ENCODE data around the gene ZMIZ1.

ZMIZ1 gene

GRCh38 chr10:79050896-79051555, 17.7 kb upstream of the ZMIZ1 start:
- no peak for DNase-seq (ENCODE audit: low read depth in 2 of 2, low spot score in 1 of 2)

- DNase-seq (ENCODE audit: low read depth in 2 of 2, low spot score in 1 of 2) = no peak
These were observed 17.0 kb upstream of the ZMIZ1 start for GRCh38 chr10:79051766-79052165.

- DNase-seq (ENCODE audit: low read depth in 2 of 2, low spot score in 1 of 2) = no peak
These were observed 16.3 kb upstream of the ZMIZ1 start for GRCh38 chr10:79052291-79053080.

- DNase-seq (ENCODE audit: low read depth in 2 of 2, low spot score in 1 of 2) = no peak
These were observed 15.7 kb upstream of the ZMIZ1 start for GRCh38 chr10:79053081-79053434.

GRCh38 chr10:79053481-79054202, 15.1 kb upstream of the ZMIZ1 start:
- no peak for DNase-seq (ENCODE audit: low read depth in 2 of 2, low spot score in 1 of 2)

GRCh38 chr10:79054203-79055099, 14.3 kb upstream of the ZMIZ1 start:
- DNase-seq (ENCODE audit: low read depth in 2 of 2, low spot score in 1 of 2) = no peak

GRCh38 chr10:79055100-79055782, 13.5 kb upstream of the ZMIZ1 start:
- no peak for DNase-seq (ENCODE audit: low read depth in 2 of 2, low spot score in 1 of 2)

GRCh38 chr10:79055892-79056291, 12.9 kb upstream of the ZMIZ1 start:
- no peak for DNase-seq (ENCODE audit: low read depth in 2 of 2, low spot score in 1 of 2)

- no peak for DNase-seq (ENCODE audit: low read depth in 2 of 2, low spot score in 1 of 2)
These were observed 12.4 kb upstream of the ZMIZ1 start for GRCh38 chr10:79056361-79056735.

GRCh38 chr10:79056736-79057391, 11.9 kb upstream of the ZMIZ1 start:
- no peak for DNase-seq (ENCODE audit: low read depth in 2 of 2, low spot score in 1 of 2)

- no peak for DNase-seq (ENCODE audit: low read depth in 2 of 2, low spot score in 1 of 2)
These were observed 11.1 kb upstream of the ZMIZ1 start for GRCh38 chr10:79057481-79058275.

- no peak for DNase-seq (ENCODE audit: low read depth in 2 of 2, low spot score in 1 of 2)
These were observed 9.6 kb upstream of the ZMIZ1 start for GRCh38 chr10:79058899-79059841.

GRCh38 chr10:79059859-79060379, 8.8 kb upstream of the ZMIZ1 start:
- no peak for DNase-seq (ENCODE audit: low read depth in 2 of 2, low spot score in 1 of 2)

GRCh38 chr10:79060641-79061255, 8.0 kb upstream of the ZMIZ1 start:
- no peak for DNase-seq (ENCODE audit: low read depth in 2 of 2, low spot score in 1 of 2)

GRCh38 chr10:79061441-79062315, 7.1 kb upstream of the ZMIZ1 start:
- no peak for DNase-seq (ENCODE audit: low read depth in 2 of 2, low spot score in 1 of 2)

GRCh38 chr10:79063071-79063491, 5.7 kb upstream of the ZMIZ1 start:
- DNase-seq (ENCODE audit: low read depth in 2 of 2, low spot score in 1 of 2) = no peak

Measured in stimulated activated CD8-positive, alpha-beta memory T cell treated with anti-CD3 and anti-CD28 coated beads, Interleukin-4, amount 100 ng/mL, for 1 hour (primary cell).